Muscle of arm (tissue), 12 donors: ENCODE data around the gene IGF2. TPM values are rescaled to one million over a fixed set of nuclear protein-coding genes. Genes with fewer than 3 reads are reported as not detected.

Experiments
- DNase-seq: peaks from one replicate; pipeline ENCODE4 v3.0.0-alpha.2; 2013
- polyA plus RNA-seq, 12 donors: library from polyadenylated mRNA; unstranded; fragments of 120-200 nt; gene quantifications; one replicate each; pipeline ENCODE4 v1.2.1, GENCODE V29; 2013; ENCODE audit not compliant: insufficient read length in 12 of 12

The IGF2 gene
- polyA plus RNA-seq, 12 donors: 2,801 to 25,201 (median 3,863) TPM

- DNase-seq: no peak
Observed at GRCh38 chr11:2173150-2173693, 34.0 kb upstream of the IGF2 start.

- DNase-seq: no peak
Observed at GRCh38 chr11:2172676-2173075, 33.5 kb upstream of the IGF2 start.

GRCh38 chr11:2171591-2172003 lies 32.4 kb upstream of the IGF2 start, which contains the start of gene TH:
TSS of gene TH (minus strand) at chr11:2171815. CDS start at chr11:2171786, 29 bp downstream.
- DNase-seq: no peak

- DNase-seq: no peak
Observed at GRCh38 chr11:2169626-2170570, 30.7 kb upstream of the IGF2 start.

GRCh38 chr11:2169005-2169378 lies 29.8 kb upstream of the IGF2 start:
- no peak for DNase-seq

- no peak for DNase-seq
Observed at GRCh38 chr11:2168286-2169004, 29.3 kb upstream of the IGF2 start.

- DNase-seq: no peak
Observed at GRCh38 chr11:2167141-2168045, 28.2 kb upstream of the IGF2 start.

- DNase-seq: no peak
Observed at GRCh38 chr11:2166091-2166851, 27.1 kb upstream of the IGF2 start.

- DNase-seq: no peak
Observed at GRCh38 chr11:2165571-2165970, 26.4 kb upstream of the IGF2 start.

- DNase-seq: no peak
Observed at GRCh38 chr11:2164861-2165555, 25.8 kb upstream of the IGF2 start.

GRCh38 chr11:2164081-2164480 lies 24.9 kb upstream of the IGF2 start:
- no peak for DNase-seq

GRCh38 chr11:2163428-2163978 lies 24.3 kb upstream of the IGF2 start:
- DNase-seq: no peak

GRCh38 chr11:2160736-2161259 lies 21.6 kb upstream of the IGF2 start, which contains the start of gene INS:
TSS of gene INS (minus strand) at chr11:2161209. CDS start at chr11:2160971, 238 bp downstream.
- DNase-seq: no peak

- DNase-seq: no peak
Observed at GRCh38 chr11:2159536-2160413, 20.6 kb upstream of the IGF2 start.

- no peak for DNase-seq
Observed at GRCh38 chr11:2158966-2159365, 19.8 kb upstream of the IGF2 start.

GRCh38 chr11:2158296-2158737 lies 19.1 kb upstream of the IGF2 start:
- no peak for DNase-seq

- DNase-seq: no peak
Observed at GRCh38 chr11:2157294-2158040, 18.3 kb upstream of the IGF2 start.
